Hepatocyte (in vitro differentiated cells): ENCODE results near the gene HLF. TPM values are rescaled to one million over a fixed set of nuclear protein-coding genes. Genes with fewer than 3 reads are reported as not detected.

Experiments used
- DNase-seq: peaks from one replicate; pipeline ENCODE4 v3.0.0-alpha.2; 2016; ENCODE audit warnings: low spot score
- H2AFZ ChIP-seq: fragments of 200-600 bp; sonication (generic); 2 replicates; pipeline ENCODE4 v1.6.0; 2016; ENCODE audit warnings: antibody characterized with exemption, mild to moderate bottlenecking
- H3K27ac ChIP-seq: fragments of 200-600 bp; sonication (generic); 2 replicates; pipeline ENCODE4 v1.5.1; 2016; ENCODE audit warnings: mild to moderate bottlenecking
- H3K27me3 ChIP-seq: fragments of 200-600 bp; sonication (generic); 2 replicates; pipeline ENCODE4 v1.6.1; 2016
- H3K36me3 ChIP-seq: fragments of 200-600 bp; sonication (generic); replicated peaks from 2 replicates; pipeline ENCODE4 v1.5.1; 2016; ENCODE audit warnings: low read depth; ENCODE audit not compliant: insufficient read depth
- H3K4me1 ChIP-seq: fragments of 200-600 bp; sonication (generic); 2 replicates; pipeline ENCODE4 v1.5.1; 2016; ENCODE audit warnings: mild to moderate bottlenecking, moderate library complexity; ENCODE audit not compliant: insufficient read depth
- H3K4me2 ChIP-seq: fragments of 200-600 bp; sonication (generic); 2 replicates; pipeline ENCODE4 v1.6.0; 2016
- H3K4me3 ChIP-seq: fragments of 200-600 bp; sonication (generic); 2 replicates; pipeline ENCODE4 v1.5.1; 2016; ENCODE audit warnings: mild to moderate bottlenecking
- H3K79me2 ChIP-seq: fragments of 200-600 bp; sonication (generic); 2 replicates; pipeline ENCODE4 v1.6.0; 2017; ENCODE audit warnings: mild to moderate bottlenecking
- H3K9me2 ChIP-seq: fragments of 200-600 bp; sonication (generic); replicated peaks from 2 replicates; pipeline ENCODE4 v1.6.0; 2017; ENCODE audit warnings: mild to moderate bottlenecking; ENCODE audit not compliant: insufficient read depth
- H3K9me3 ChIP-seq: fragments of 200-600 bp; sonication (generic); 2 replicates; pipeline ENCODE4 v1.5.1; 2016; ENCODE audit warnings: low read depth, mild to moderate bottlenecking
- H4K20me1 ChIP-seq: fragments of 200-600 bp; sonication (generic); 2 replicates; pipeline ENCODE4 v1.6.0; 2016; ENCODE audit warnings: mild to moderate bottlenecking; ENCODE audit not compliant: insufficient read depth, poor library complexity, severe bottlenecking
- EZH2 ChIP-seq: fragments of 200-600 bp; sonication (generic); IDR thresholded peaks from 2 replicates; pipeline ENCODE4 v1.6.1; 2016; ENCODE audit warnings: antibody characterized with exemption, mild to moderate bottlenecking, borderline replicate concordance
- EZH2phosphoT487 ChIP-seq: fragments of 200-600 bp; sonication (generic); IDR thresholded peaks from one replicate; pipeline ENCODE4 v1.6.1; 2018; ENCODE audit warnings: antibody characterized with exemption, mild to moderate bottlenecking, low read depth, moderate library complexity; ENCODE audit not compliant: unreplicated experiment, severe bottlenecking
- WGBS: methylation state at CpG from one replicate; pipeline ENCODE4 v1.1.6; 2016; ENCODE audit warnings: low lambda C conversion rate; ENCODE audit errors: missing lambda C conversion rate; 5-methylcytosine and 5-hydroxymethylcytosine counted together
- polyA plus RNA-seq: library from polyadenylated mRNA; unstranded; fragments of >200 nt; fragmentation: Nextera tagmentation; extraction: Ambion mirVana; gene quantifications from 2 replicates; pipeline ENCODE4 v1.2.1, GENCODE V29; 2016
- total RNA-seq: library from RNA; depleted of rRNA; stranded (reverse); fragments of >200 nt; gene quantifications from 2 replicates; pipeline ENCODE4 v1.2.3, GENCODE V29; 2014
- TF ChIP-seq, protein P1 (sequence below): fragments of 200-600 bp; sonication (generic); IDR thresholded peaks from 2 replicates; pipeline ENCODE4 v1.5.1; 2016; ENCODE audit warnings: antibody characterized with exemption, mild to moderate bottlenecking; ENCODE audit not compliant: poor library complexity

HLF gene
- total and polyA plus RNA-seq, 2 experiments from 2014 or later, result 0.48 to 0.60 TPM

- H3K9me2 ChIP-seq, result no peaks in the 10 kb centered on the region
- H4K20me1 ChIP-seq, result no peaks in the 10 kb centered on the region
- H3K4me1 ChIP-seq, result no peaks in the 10 kb centered on the region
- no peak overlapping the region for H3K4me2 ChIP-seq
- no peaks in the 10 kb centered on the region for H3K79me2 ChIP-seq
- H3K27me3 ChIP-seq, result no peaks in the 10 kb centered on the region
- WGBS, result 81% methylated on average over 6 of the region's 6 CpGs
- H3K9me3 ChIP-seq, result no peaks in the 10 kb centered on the region
- no peak for DNase-seq
- H3K27ac ChIP-seq, result no peak overlapping the region
- no peak overlapping the region for H2AFZ ChIP-seq
- no peaks in the 10 kb centered on the region for H3K36me3 ChIP-seq
- TF ChIP-seq, protein P1, sequence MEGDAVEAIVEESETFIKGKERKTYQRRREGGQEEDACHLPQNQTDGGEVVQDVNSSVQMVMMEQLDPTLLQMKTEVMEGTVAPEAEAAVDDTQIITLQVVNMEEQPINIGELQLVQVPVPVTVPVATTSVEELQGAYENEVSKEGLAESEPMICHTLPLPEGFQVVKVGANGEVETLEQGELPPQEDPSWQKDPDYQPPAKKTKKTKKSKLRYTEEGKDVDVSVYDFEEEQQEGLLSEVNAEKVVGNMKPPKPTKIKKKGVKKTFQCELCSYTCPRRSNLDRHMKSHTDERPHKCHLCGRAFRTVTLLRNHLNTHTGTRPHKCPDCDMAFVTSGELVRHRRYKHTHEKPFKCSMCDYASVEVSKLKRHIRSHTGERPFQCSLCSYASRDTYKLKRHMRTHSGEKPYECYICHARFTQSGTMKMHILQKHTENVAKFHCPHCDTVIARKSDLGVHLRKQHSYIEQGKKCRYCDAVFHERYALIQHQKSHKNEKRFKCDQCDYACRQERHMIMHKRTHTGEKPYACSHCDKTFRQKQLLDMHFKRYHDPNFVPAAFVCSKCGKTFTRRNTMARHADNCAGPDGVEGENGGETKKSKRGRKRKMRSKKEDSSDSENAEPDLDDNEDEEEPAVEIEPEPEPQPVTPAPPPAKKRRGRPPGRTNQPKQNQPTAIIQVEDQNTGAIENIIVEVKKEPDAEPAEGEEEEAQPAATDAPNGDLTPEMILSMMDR, result no peak
- TF ChIP-seq EZH2, result no peak
- no peak for TF ChIP-seq EZH2phosphoT487
- H3K4me3 ChIP-seq, result no peak overlapping the region
These were observed 36.0 kb upstream of the HLF start for GRCh38 chr17:55228683-55229192.

DNA sequence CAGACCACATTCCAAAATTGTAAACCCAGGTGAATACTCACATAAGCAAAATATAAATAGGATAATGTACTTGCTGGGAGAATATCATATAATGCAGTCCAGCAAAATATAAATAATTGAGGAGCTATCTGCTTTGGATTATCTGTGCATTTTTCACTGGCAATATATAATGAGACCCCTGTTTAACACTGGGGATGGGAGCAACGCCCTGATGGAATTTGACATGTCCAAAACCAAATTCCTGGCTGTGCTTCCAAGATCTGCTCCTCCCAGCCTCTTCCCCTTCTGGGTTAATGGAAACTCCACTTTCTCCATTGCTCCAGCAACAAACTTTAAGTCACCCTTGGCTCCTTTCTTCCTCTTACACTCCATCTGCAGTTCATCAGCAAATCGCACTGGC lies 35.5 kb upstream of the HLF start:
- Histone ChIP-seq H3K36me3 (no peaks in the 10 kb centered on the region), H3K27me3 (no peaks in the 10 kb centered on the region), H3K79me2 (no peaks in the 10 kb centered on the region), H4K20me1 (no peaks in the 10 kb centered on the region), H3K4me2 (no peak overlapping the region), H3K4me1 (no peaks in the 10 kb centered on the region), H3K27ac (no peak overlapping the region), H3K4me3 (no peak overlapping the region), H2AFZ (no peak overlapping the region), H3K9me3 (no peaks in the 10 kb centered on the region), H3K9me2 (no peaks in the 10 kb centered on the region)
- 92% methylated on average over 2 of the region's 2 CpGs for WGBS
- no peak for DNase-seq
- TF ChIP-seq EZH2, result no peak
- TF ChIP-seq EZH2phosphoT487, result no peak
- TF ChIP-seq, protein P1, result no peak

GRCh38 chr17:55230716-55231115 lies 34.0 kb upstream of the HLF start:
- H3K27ac ChIP-seq, result no peak overlapping the region
- no peaks in the 10 kb centered on the region for H3K4me1 ChIP-seq
- WGBS, result 92% methylated on average over 1 of the region's 1 CpG
- no peaks in the 10 kb centered on the region for H3K36me3 ChIP-seq
- H3K27me3 ChIP-seq, result no peaks in the 10 kb centered on the region
- H3K9me3 ChIP-seq, result no peaks in the 10 kb centered on the region
- H4K20me1 ChIP-seq, result no peaks in the 10 kb centered on the region
- no peaks in the 10 kb centered on the region for H3K79me2 ChIP-seq
- H3K4me2 ChIP-seq, result no peak overlapping the region
- DNase-seq, result no peak
- no peaks in the 10 kb centered on the region for H3K9me2 ChIP-seq
- TF ChIP-seq EZH2 (no peak), EZH2phosphoT487 (no peak)
- TF ChIP-seq, protein P1, result no peak
- no peak overlapping the region for H2AFZ ChIP-seq
- no peak overlapping the region for H3K4me3 ChIP-seq

DNA sequence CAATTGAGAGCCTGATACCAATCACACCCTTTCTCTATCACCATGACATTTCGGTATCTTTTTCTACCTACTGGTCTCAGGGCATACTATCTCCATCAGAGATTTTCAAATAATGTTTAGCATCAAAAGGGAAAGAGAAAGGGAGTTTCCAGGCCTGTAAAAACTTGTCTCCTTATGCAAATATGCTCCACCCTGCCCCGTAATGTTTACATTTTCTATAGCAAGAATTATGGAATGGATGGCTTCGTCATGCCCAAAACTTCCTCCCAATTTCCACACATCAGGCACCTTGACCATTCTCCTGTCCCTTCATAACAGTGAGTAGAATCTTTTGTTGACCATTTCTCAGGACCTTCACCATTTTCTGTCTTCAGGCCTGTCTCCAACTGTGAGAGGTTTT lies 30.9 kb upstream of the HLF start:
- TF ChIP-seq, protein P1, result no peak
- no peak for TF ChIP-seq EZH2phosphoT487
- no peak for TF ChIP-seq EZH2
- WGBS, result 93% methylated on average over 3 of the region's 3 CpGs
- H3K4me1 ChIP-seq, result no peaks in the 10 kb centered on the region
- H3K36me3 ChIP-seq, result no peaks in the 10 kb centered on the region
- no peak overlapping the region for H3K27ac ChIP-seq
- H3K27me3 ChIP-seq, result no peaks in the 10 kb centered on the region
- H3K4me3 ChIP-seq, result no peak overlapping the region
- no peaks in the 10 kb centered on the region for H3K79me2 ChIP-seq
- H2AFZ ChIP-seq, result no peak overlapping the region
- no peak for DNase-seq
- no peaks in the 10 kb centered on the region for H3K9me3 ChIP-seq
- no peak overlapping the region for H3K4me2 ChIP-seq
- no peaks in the 10 kb centered on the region for H4K20me1 ChIP-seq
- H3K9me2 ChIP-seq, result no peaks in the 10 kb centered on the region
